Heart right ventricle (tissue), 16 donors: ENCODE measurements around the gene CSTF1. TPM values are rescaled to one million over a fixed set of nuclear protein-coding genes. Genes with fewer than 3 reads are reported as not detected.

Experiments
- ATAC-seq, 8 donors: fragments of 200-7000 bp; cut with Tn5 transposase; one replicate each; pipeline ENCODE4 v1.9.1; 2020; ENCODE audit warnings: mild to moderate bottlenecking in 8 of 8, moderate library complexity in 8 of 8, moderate number of reproducible peaks in 1 of 8
- DNase-seq, 2 donors: peaks; one replicate each; pipeline ENCODE4 v3.0.0-alpha.2; 2020
- H3K27ac ChIP-seq, 10 donors: fragments of 200-600 bp; sonication (generic) in 2 of 10; one replicate each; pipeline versions ENCODE4 v1.5.0 to v1.8.0; 2020 to 2022; ENCODE audit warnings: mild to moderate bottlenecking in 3 of 10
- H3K27me3 ChIP-seq, 7 donors: fragments of 200-600 bp; one replicate each; pipeline ENCODE4 v1.8.0; 2021 to 2022; ENCODE audit warnings: mild to moderate bottlenecking in 2 of 7
- H3K36me3 ChIP-seq, 9 donors: fragments of 200-600 bp; sonication (generic) in 1 of 9; one replicate each; pipeline versions ENCODE4 v1.5.0 to v1.8.0; 2020 to 2022; ENCODE audit warnings: mild to moderate bottlenecking in 2 of 9
- H3K4me1 ChIP-seq, 9 donors: fragments of 200-600 bp; sonication (generic) in 1 of 9; one replicate each; pipeline versions ENCODE4 v1.5.0 to v1.8.0; 2020 to 2022; ENCODE audit warnings: mild to moderate bottlenecking in 4 of 9
- H3K4me3 ChIP-seq, 10 donors: fragments of 200-600 bp; sonication (generic) in 2 of 10; one replicate each; pipeline versions ENCODE4 v1.5.0 to v1.8.0; 2020 to 2022; ENCODE audit warnings: mild to moderate bottlenecking in 7 of 10, moderate library complexity in 2 of 10
- H3K9me3 ChIP-seq, 11 donors: fragments of 200-600 bp in 10 of 11; sonication (generic) in 2 of 11; one replicate each; pipeline versions ENCODE4 v1.5.0 to v1.8.0; 2013 to 2022; ENCODE audit warnings: mild to moderate bottlenecking in 2 of 11, control low read depth in 1 of 11, moderate library complexity in 1 of 11
- CTCF ChIP-seq, 9 donors: fragments of 200-600 bp; sonication (generic) in 2 of 9; IDR thresholded peaks; one replicate each; pipeline versions ENCODE4 v1.5.0 to v1.8.0; 2021 to 2022; ENCODE audit warnings: antibody characterized with exemption in 9 of 9, mild to moderate bottlenecking in 5 of 9, moderate library complexity in 1 of 9
- WGBS, 2 donors: extraction: QIAGEN DNeasy Blood & Tissue Kit; methylation state at CpG; one replicate each; pipeline ENCODE4 v1.1.7; 2013; ENCODE audit warnings: inconsistent platforms in 1 of 2; 5-methylcytosine and 5-hydroxymethylcytosine counted together
- intact Hi-C, 10 donors: fragments of 100-400 bp; cut with DNase I; formaldehyde crosslinking; loops; one replicate each; pipeline versions ENCODE4 v1.11.1 to v1.14.2; 2022
- polyA plus RNA-seq, 2 donors: library from polyadenylated mRNA; stranded (reverse); fragments of 200-250 nt; gene quantifications; one replicate each; pipeline ENCODE4 v1.2.3, GENCODE V29; 2013
- total RNA-seq, 10 donors: library from RNA; stranded (reverse); fragmentation: NEBNext Ultra II Directional in 3 of 10; extraction: Animal tissue kit (Norgen Biotek cat#: 25700) in 3 of 10; gene quantifications; one replicate each; pipeline versions ENCODE4 v1.2.1 to v1.2.4, GENCODE V29; 2021 to 2023
- donor health status: Arrhythmogenic right ventricular cardiomyopathy.
- donor health status: ischemic (EF 13 %, LVEDD 7.1; RV severe dilation, severe dysfunction).
- donor health status: healthy with polysubstance abuse.
- donor health status: DM: no; HTN: yes; CAD: no.
- donor health status: DM: no; HTN: no; CAD: no.
- donor health status: ischemic (EF 25% LVEDD 6.9; RV normal size, moderate dysfunction).
- donor health status: ischemic (EF 25% LVEDD 5.7; RV mildly dilated, moderate dysfunction).
- donor health status: healthy.
- donor health status: DM: yes; HTN: yes; CAD: no.
- donor health status: Ischemic cardiomyopathy.
- donor health status: ischemic (EF 35%, LVEDD 5.7; RV mildly dilated, moderate dysfunction).
- donor health status: nonischemic (EF 11% LVEDD 7.7; RV severe dilation, severe dysfunction).
- donor health status: DM: yes; HTN: yes; CAD: no.
- donor health status: PGD.
- donor health status: ischemic (EF 29% LVEDD 5.4; RV normal size, mild dysfunction).
- donor health status: nonischemic (EF 23%, LVEDD 6.1; RV moderate dilation, normal function).

Gene CSTF1
- total and polyA plus RNA-seq, 12 donors, result 3.7 to 23.7 (median 20.7) TPM

GRCh38 chr20:56430461-56430860 is 38.0 kb downstream of the CSTF1 start:
- Histone ChIP-seq H3K4me3 (no peak overlapping the region), H3K36me3 (no peaks in the 10 kb centered on the region), H3K4me1 (peaks cover 0 to 53% (median 7%) of the 10 kb centered on the region in 9 donors), H3K9me3 (no peaks in the 10 kb centered on the region), H3K27me3 (peaks cover 0 to 15% (median 3%) of the 10 kb centered on the region in 7 donors), H3K27ac (peak overlapping the region in 1 of 10 donors; percentile 74)
- DNase-seq (no peak), ATAC-seq (no peak)
- 59 to 72% methylated on average over 4 of the region's 4 CpGs for WGBS, 2 donors
- intact Hi-C loops, result no loop called here
- no peak for TF ChIP-seq CTCF (IDR thresholded peaks at IDR 0.05)

GRCh38 chr20:56430957-56431356 is 38.5 kb downstream of the CSTF1 start:
- no peak overlapping the region for H3K27ac ChIP-seq
- H3K4me1 ChIP-seq, result peaks cover 0 to 53% (median 7%) of the 10 kb centered on the region in 9 donors
- H3K27me3 ChIP-seq, result peaks cover 0 to 11% (median 3%) of the 10 kb centered on the region in 7 donors
- DNase-seq (no peak), ATAC-seq (no peak)
- 83 to 89% methylated on average over 1 of the region's 1 CpG for WGBS, 2 donors
- no peaks in the 10 kb centered on the region for H3K36me3 ChIP-seq
- no peak overlapping the region for H3K4me3 ChIP-seq
- intact Hi-C loops, result no loop called here
- no peaks in the 10 kb centered on the region for H3K9me3 ChIP-seq
- no peak for TF ChIP-seq CTCF (IDR thresholded peaks at IDR 0.05)

DNA sequence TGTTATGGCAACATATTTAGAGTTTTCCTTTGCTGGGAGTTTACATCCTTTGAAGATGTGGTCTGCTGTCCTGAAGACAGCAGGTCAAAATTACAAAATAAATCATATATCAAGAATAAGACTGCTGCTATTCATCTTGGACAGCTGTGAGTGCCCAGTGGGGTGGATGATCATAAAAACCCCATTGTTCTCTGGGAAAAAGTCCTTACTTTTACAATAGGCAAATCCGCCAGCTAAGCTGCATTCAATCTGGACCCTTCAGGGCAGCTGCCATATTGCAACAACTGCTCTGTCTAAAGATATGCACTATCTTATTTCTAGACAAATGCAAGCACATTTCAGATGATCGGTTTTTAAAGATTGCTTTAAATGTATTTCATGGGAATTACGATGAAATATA is 39.0 kb downstream of the CSTF1 start:
- H3K27me3 ChIP-seq, result peaks cover 0 to 11% (median 3%) of the 10 kb centered on the region in 7 donors
- intact Hi-C loops, result no loop called here
- ATAC-seq (no peak), DNase-seq (no peak)
- H3K36me3 ChIP-seq, result no peaks in the 10 kb centered on the region
- no peak for TF ChIP-seq CTCF (IDR thresholded peaks at IDR 0.05)
- no peak overlapping the region for H3K4me3 ChIP-seq
- H3K9me3 ChIP-seq, result no peaks in the 10 kb centered on the region
- whole genome bisulfite sequencing, 2 donors, result 82 to 83% methylated on average over 3 of the region's 3 CpGs
- no peak overlapping the region for H3K27ac ChIP-seq
- peaks cover 0 to 53% (median 7%) of the 10 kb centered on the region in 9 donors for H3K4me1 ChIP-seq

DNA sequence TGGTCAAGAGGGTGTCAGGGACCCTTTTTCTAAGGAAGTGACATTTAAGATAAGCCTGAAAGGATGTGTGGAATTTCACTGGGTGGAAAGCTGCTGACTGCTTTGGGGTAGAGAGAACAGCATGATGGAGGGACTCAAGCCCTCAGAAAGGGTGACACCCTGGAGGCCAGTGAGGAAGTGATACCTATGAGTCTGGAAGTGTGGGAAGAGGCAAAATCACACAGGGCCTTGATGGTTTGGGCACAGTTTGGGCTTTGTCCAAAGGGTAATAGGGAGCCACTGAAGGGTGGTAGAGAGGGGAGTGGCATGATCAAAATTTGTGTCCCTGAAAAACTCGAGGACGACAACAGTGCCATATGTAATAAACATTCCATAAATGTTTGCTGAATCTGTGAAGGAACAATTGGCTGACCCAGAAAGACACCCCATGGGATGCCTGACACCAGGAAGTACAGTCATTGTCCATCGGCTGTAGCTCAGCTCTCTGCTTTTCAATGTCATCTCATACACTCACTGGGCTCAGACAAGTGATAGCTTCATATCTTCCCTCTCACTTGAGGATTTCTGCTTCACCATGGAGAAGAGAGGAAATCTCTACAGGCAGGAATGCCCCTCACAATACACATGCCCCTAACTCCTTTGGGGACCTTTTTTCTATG is 40.9 kb downstream of the CSTF1 start:
- no peak for TF ChIP-seq CTCF (IDR thresholded peaks at IDR 0.05)
- 26 to 45% methylated on average over 3 of the region's 3 CpGs for WGBS, 2 donors
- ATAC-seq (peak in 2 of 8 donors; percentile 21 to 26), DNase-seq (no peak)
- Histone ChIP-seq H3K4me3 (no peak overlapping the region), H3K4me1 (peaks cover 0 to 34% (median 7%) of the 10 kb centered on the region in 9 donors), H3K27me3 (peaks cover 0 to 11% (median 3%) of the 10 kb centered on the region in 7 donors), H3K27ac (peak overlapping the region in 1 of 10 donors; percentile 9), H3K9me3 (no peaks in the 10 kb centered on the region), H3K36me3 (peaks cover 0 to 13% (median 0%) of the 10 kb centered on the region in 9 donors)
- intact Hi-C loops, result no loop called here
